Uterus (tissue), 4 donors: Measurements from ENCODE around the gene FADS1. TPM values are rescaled to one million over a fixed set of nuclear protein-coding genes. Genes with fewer than 3 reads are reported as not detected.

Experiments used
- DNase-seq, 2 donors: peaks; one replicate each; pipeline ENCODE4 v3.0.0-alpha.2; 2019 to 2020
- H3K27ac ChIP-seq, 2 donors: fragments of 200-600 bp; sonication (generic); 1 replicate in 1 of 2; 2 replicates in 1 of 2; pipeline ENCODE4 v1.5.1; 2016 to 2018
- H3K27me3 ChIP-seq, 2 donors: fragments of 200-600 bp; sonication (generic); one replicate each; pipeline ENCODE4 v1.5.1; 2018 to 2019; ENCODE audit warnings: control low read depth in 1 of 2
- H3K36me3 ChIP-seq, 2 donors: fragments of 200-600 bp; sonication (generic); one replicate each; pipeline ENCODE4 v1.5.1; 2019; ENCODE audit warnings: control low read depth in 1 of 2
- H3K4me1 ChIP-seq, 2 donors: fragments of 200-600 bp; sonication (generic); one replicate each; pipeline ENCODE4 v1.5.1; 2018 to 2019; ENCODE audit warnings: control low read depth in 1 of 2
- H3K4me3 ChIP-seq, 2 donors: fragments of 200-600 bp; sonication (generic); 1 replicate in 1 of 2; 2 replicates in 1 of 2; pipeline ENCODE4 v1.5.1; 2018 to 2019; ENCODE audit warnings: mild to moderate bottlenecking in 1 of 2
- H3K9me3 ChIP-seq, 2 donors: fragments of 200-600 bp; sonication (generic); one replicate each; pipeline ENCODE4 v1.5.1; 2019; ENCODE audit warnings: control low read depth in 1 of 2
- CTCF ChIP-seq, 4 experiments: fragments of 200-600 bp in 2 of 4; fragments of 450-650 bp in 2 of 4; sonication (generic) in 2 of 4; IDR thresholded peaks; one replicate each; pipeline ENCODE4 v1.5.1; 2016 to 2019; ENCODE audit warnings: antibody characterized with exemption in 4 of 4, mild to moderate bottlenecking in 2 of 4, moderate library complexity in 1 of 4
- POLR2A ChIP-seq, 2 donors: fragments of 450-650 bp; IDR thresholded peaks; one replicate each; pipeline ENCODE4 v1.6.1; 2016; ENCODE audit warnings: antibody characterized with exemption in 2 of 2, mild to moderate bottlenecking in 1 of 2, moderate library complexity in 1 of 2
- intact Hi-C: fragments of 100-400 bp; cut with DNase I; formaldehyde crosslinking; loops from one replicate; pipeline ENCODE4 v1.15.1; 2023; ENCODE audit warnings: low total_unique reads
- total RNA-seq, 4 donors: library from RNA; depleted of rRNA in 3 of 4; stranded (reverse); fragments of >200 nt in 3 of 4; gene quantifications; one replicate each; pipeline versions ENCODE4 v1.1.0 to v1.2.4, GENCODE V29; 2014 to 2023
- donor health status: DM: yes; HTN: yes; CAD: no.

FADS1 gene
- total RNA-seq, 4 donors from 2014 or later, result 23.8 to 57.1 (median 38.3) TPM

- Histone ChIP-seq H3K4me3 (no peak overlapping the region), H3K27ac (no peak overlapping the region), H3K4me1 (peaks cover 0 to 6% of the 10 kb centered on the region in 2 donors), H3K9me3 (no peaks in the 10 kb centered on the region), H3K36me3 (no peaks in the 10 kb centered on the region), H3K27me3 (no peaks in the 10 kb centered on the region)
- intact Hi-C loops, result no loop called here
- DNase-seq, result no peak
- TF ChIP-seq POLR2A (IDR thresholded peaks at IDR 0.05) (no peak), CTCF (IDR thresholded peaks at IDR 0.05) (no peak)
These were observed 22.1 kb upstream of the FADS1 start for GRCh38 chr11:61838921-61839320.

GRCh38 chr11:61838501-61838900 lies 21.7 kb upstream of the FADS1 start:
- H3K36me3 ChIP-seq, result no peaks in the 10 kb centered on the region
- intact Hi-C loops, result no loop called here
- DNase-seq, result no peak
- peaks cover 0 to 6% of the 10 kb centered on the region in 2 donors for H3K4me1 ChIP-seq
- no peak overlapping the region for H3K27ac ChIP-seq
- no peaks in the 10 kb centered on the region for H3K9me3 ChIP-seq
- H3K27me3 ChIP-seq, result no peaks in the 10 kb centered on the region
- no peak overlapping the region for H3K4me3 ChIP-seq
- TF ChIP-seq CTCF (IDR thresholded peaks at IDR 0.05), result no peak
- no peak for TF ChIP-seq POLR2A (IDR thresholded peaks at IDR 0.05)

GRCh38 chr11:61837411-61838005 lies 20.7 kb upstream of the FADS1 start:
- no peaks in the 10 kb centered on the region for H3K36me3 ChIP-seq
- no peaks in the 10 kb centered on the region for H3K9me3 ChIP-seq
- H3K4me3 ChIP-seq, result no peak overlapping the region
- H3K27me3 ChIP-seq, result no peaks in the 10 kb centered on the region
- no peak overlapping the region for H3K27ac ChIP-seq
- TF ChIP-seq CTCF (IDR thresholded peaks at IDR 0.05), result no peak
- no peak for TF ChIP-seq POLR2A (IDR thresholded peaks at IDR 0.05)
- DNase-seq, result no peak
- intact Hi-C loops, result no loop called here
- peaks cover 0 to 6% of the 10 kb centered on the region in 2 donors for H3K4me1 ChIP-seq

- no peaks in the 10 kb centered on the region for H3K9me3 ChIP-seq
- peak overlapping the region in 1 of 2 donors; percentile 80 for H3K27ac ChIP-seq
- H3K36me3 ChIP-seq, result no peaks in the 10 kb centered on the region
- intact Hi-C loops, result no loop called here
- no peak overlapping the region for H3K4me3 ChIP-seq
- H3K4me1 ChIP-seq, result peaks cover 9 to 18% of the 10 kb centered on the region in 2 donors
- no peak for DNase-seq
- H3K27me3 ChIP-seq, result no peaks in the 10 kb centered on the region
- TF ChIP-seq POLR2A (IDR thresholded peaks at IDR 0.05) (no peak), CTCF (IDR thresholded peaks at IDR 0.05) (no peak)
These were observed 19.4 kb upstream of the FADS1 start for GRCh38 chr11:61836193-61836592.

- H3K36me3 ChIP-seq, result no peaks in the 10 kb centered on the region
- H3K27me3 ChIP-seq, result no peaks in the 10 kb centered on the region
- H3K27ac ChIP-seq, result peak overlapping the region; percentile 77 to 80
- peaks cover 11 to 22% of the 10 kb centered on the region in 2 donors for H3K4me1 ChIP-seq
- TF ChIP-seq CTCF (IDR thresholded peaks at IDR 0.05), result no peak
- no peak for TF ChIP-seq POLR2A (IDR thresholded peaks at IDR 0.05)
- DNase-seq, result peak; percentile 60 to 64
- no peak overlapping the region for H3K4me3 ChIP-seq
- no peaks in the 10 kb centered on the region for H3K9me3 ChIP-seq
- intact Hi-C loops, result no loop called here
These were observed 17.7 kb upstream of the FADS1 start for GRCh38 chr11:61834278-61835048.
